HG03139 (cell line): Measurements from ENCODE around the gene KLHL33.
A peak's percentile ranks its signal among the peaks of the same experiment; 100 is the strongest.
"Not testable (repeated sequence)": the region's sequence is repeated elsewhere in the genome, so short reads cannot be mapped to it uniquely, and the experiment has no call there.

ENCODE experiments used
- ATAC-seq: cut with Tn5 transposase; IDR thresholded peaks from one replicate; pipeline ENCODE4 v1.9.1; 2021; ENCODE audit not compliant: unreplicated experiment

The KLHL33 gene

GRCh38 chr14:20452831-20453230 is 16.9 kb upstream of the KLHL33 start:
- not testable (repeated sequence) for ATAC-seq

- ATAC-seq: no peak
Observed at GRCh38 chr14:20446889-20447288, 10.9 kb upstream of the KLHL33 start.

- ATAC-seq: not testable (repeated sequence)
Observed at GRCh38 chr14:20443650-20444049, 7.7 kb upstream of the KLHL33 start.

- ATAC-seq: no peak
Observed at GRCh38 chr14:20441461-20441860, 5.5 kb upstream of the KLHL33 start.

- ATAC-seq: peak; percentile 76
Observed at GRCh38 chr14:20440882-20441281, 4.9 kb upstream of the KLHL33 start.

- ATAC-seq: no peak
Observed at GRCh38 chr14:20440465-20440864, 4.5 kb upstream of the KLHL33 start.

- ATAC-seq: no peak
Observed at GRCh38 chr14:20438664-20439063, 2.7 kb upstream of the KLHL33 start.

- no peak for ATAC-seq
Observed at GRCh38 chr14:20436363-20436755, 393 bp upstream of the KLHL33 start.

- ATAC-seq: no peak
Observed at GRCh38 chr14:20434701-20435581, 1.0 kb downstream of the KLHL33 start.

GRCh38 chr14:20429801-20430669 is 5.9 kb downstream of the KLHL33 start:
- ATAC-seq: no peak

GRCh38 chr14:20428802-20429201 is 7.2 kb downstream of the KLHL33 start:
- no peak for ATAC-seq

- ATAC-seq: no peak
Observed at GRCh38 chr14:20428010-20428365, 8.0 kb downstream of the KLHL33 start.

- peak; percentile 46 for ATAC-seq
Observed at GRCh38 chr14:20427231-20428009, 8.5 kb downstream of the KLHL33 start.

GRCh38 chr14:20424851-20425250 is 11.1 kb downstream of the KLHL33 start:
- no peak for ATAC-seq

- no peak for ATAC-seq
Observed at GRCh38 chr14:20422886-20423285, 13.1 kb downstream of the KLHL33 start.

GRCh38 chr14:20421267-20421666 is 14.7 kb downstream of the KLHL33 start:
- no peak for ATAC-seq

GRCh38 chr14:20419419-20419818 is 16.5 kb downstream of the KLHL33 start:
- no peak for ATAC-seq

- no peak for ATAC-seq
Observed at GRCh38 chr14:20418501-20418909, 17.5 kb downstream of the KLHL33 start.

- ATAC-seq: no peak
Observed at GRCh38 chr14:20417250-20418186, 18.4 kb downstream of the KLHL33 start.

GRCh38 chr14:20416223-20416622 is 19.7 kb downstream of the KLHL33 start:
- no peak for ATAC-seq
